8988T (cell line): ENCODE data around the gene SECISBP2.
"Not testable (repeated sequence)": the region's sequence is repeated elsewhere in the genome, so short reads cannot be mapped to it uniquely, and the experiment has no call there.

Experiments
- DNase-seq: peaks from one replicate; pipeline ENCODE4 v3.0.0; 2011

SECISBP2 gene

GRCh38 chr9:89366711-89367110, 48.4 kb downstream of the SECISBP2 start:
- DNase-seq, result no peak

- DNase-seq, result no peak
Observed at GRCh38 chr9:89367281-89367680, 49.0 kb downstream of the SECISBP2 start.

- no peak for DNase-seq
Observed at GRCh38 chr9:89367726-89368437, 49.6 kb downstream of the SECISBP2 start.

GRCh38 chr9:89368550-89368949, 50.2 kb downstream of the SECISBP2 start:
- no peak for DNase-seq

GRCh38 chr9:89368978-89369377, 50.7 kb downstream of the SECISBP2 start:
- no peak for DNase-seq

GRCh38 chr9:89370593-89370992, 52.3 kb downstream of the SECISBP2 start:
- no peak for DNase-seq

- DNase-seq, result not testable (repeated sequence)
Observed at GRCh38 chr9:89371791-89372190, 53.5 kb downstream of the SECISBP2 start.

GRCh38 chr9:89372230-89372816, 54.0 kb downstream of the SECISBP2 start:
- no peak for DNase-seq

GRCh38 chr9:89372979-89373378, 54.7 kb downstream of the SECISBP2 start:
- DNase-seq, result no peak

- no peak for DNase-seq
Observed at GRCh38 chr9:89374176-89374575, 55.9 kb downstream of the SECISBP2 start.

- no peak for DNase-seq
Observed at GRCh38 chr9:89375191-89375760, 57.0 kb downstream of the SECISBP2 start.

GRCh38 chr9:89376286-89376685, 58.0 kb downstream of the SECISBP2 start:
- no peak for DNase-seq

GRCh38 chr9:89376741-89377351, 58.5 kb downstream of the SECISBP2 start:
- no peak for DNase-seq

GRCh38 chr9:89377411-89377810, 59.1 kb downstream of the SECISBP2 start:
- no peak for DNase-seq

- no peak for DNase-seq
Observed at GRCh38 chr9:89378541-89378940, 60.2 kb downstream of the SECISBP2 start.

- DNase-seq, result no peak
Observed at GRCh38 chr9:89379031-89379430, 60.7 kb downstream of the SECISBP2 start.

GRCh38 chr9:89379508-89380115, 61.3 kb downstream of the SECISBP2 start:
- no peak for DNase-seq

GRCh38 chr9:89380437-89381307, 62.4 kb downstream of the SECISBP2 start:
- DNase-seq, result no peak

GRCh38 chr9:89381308-89381609, 63.0 kb downstream of the SECISBP2 start:
- no peak for DNase-seq

GRCh38 chr9:89382026-89382986, 64.0 kb downstream of the SECISBP2 start:
- DNase-seq, result no peak

- DNase-seq, result no peak
Observed at GRCh38 chr9:89383030-89383720, 64.9 kb downstream of the SECISBP2 start.
